HAP-1 (cell line): ENCODE data around the gene ERN1.

Experiments
- DNase-seq, 2 experiments: peaks; one replicate each; pipeline ENCODE4 v3.0.0-alpha.2; 2016 to 2020; ENCODE audit warnings: low spot score in 2 of 2
- H3K27me3 ChIP-seq: fragments of 250-450 bp; sonication (Bioruptor Pico); 2 replicates; pipeline ENCODE4 v1.5.1; 2020; ENCODE audit warnings: low read depth, mild to moderate bottlenecking, moderate library complexity
- H3K36me3 ChIP-seq: fragments of 250-450 bp; sonication (Bioruptor Pico); replicated peaks from 2 replicates; pipeline ENCODE4 v1.5.1; 2020; ENCODE audit warnings: mild to moderate bottlenecking
- H3K4me1 ChIP-seq: fragments of 250-450 bp; sonication (Bioruptor Pico); 2 replicates; pipeline ENCODE4 v1.5.1; 2020; ENCODE audit warnings: mild to moderate bottlenecking
- H3K4me3 ChIP-seq: fragments of 250-450 bp; sonication (Bioruptor Pico); 2 replicates; pipeline ENCODE4 v1.5.1; 2020; ENCODE audit warnings: mild to moderate bottlenecking, moderate library complexity
- H3K9me3 ChIP-seq: fragments of 250-450 bp; sonication (Bioruptor Pico); 2 replicates; pipeline ENCODE4 v1.5.1; 2020; ENCODE audit warnings: mild to moderate bottlenecking, moderate library complexity
- in situ Hi-C: fragments of 300-500 bp; cut with MboI; formaldehyde crosslinking; loops from 3 replicates; pipeline ENCODE4 v1.14.3; 2020; ENCODE audit warnings: low sequenced_read_pairs, inconsistent platforms, mixed read lengths

Gene ERN1

DNA sequence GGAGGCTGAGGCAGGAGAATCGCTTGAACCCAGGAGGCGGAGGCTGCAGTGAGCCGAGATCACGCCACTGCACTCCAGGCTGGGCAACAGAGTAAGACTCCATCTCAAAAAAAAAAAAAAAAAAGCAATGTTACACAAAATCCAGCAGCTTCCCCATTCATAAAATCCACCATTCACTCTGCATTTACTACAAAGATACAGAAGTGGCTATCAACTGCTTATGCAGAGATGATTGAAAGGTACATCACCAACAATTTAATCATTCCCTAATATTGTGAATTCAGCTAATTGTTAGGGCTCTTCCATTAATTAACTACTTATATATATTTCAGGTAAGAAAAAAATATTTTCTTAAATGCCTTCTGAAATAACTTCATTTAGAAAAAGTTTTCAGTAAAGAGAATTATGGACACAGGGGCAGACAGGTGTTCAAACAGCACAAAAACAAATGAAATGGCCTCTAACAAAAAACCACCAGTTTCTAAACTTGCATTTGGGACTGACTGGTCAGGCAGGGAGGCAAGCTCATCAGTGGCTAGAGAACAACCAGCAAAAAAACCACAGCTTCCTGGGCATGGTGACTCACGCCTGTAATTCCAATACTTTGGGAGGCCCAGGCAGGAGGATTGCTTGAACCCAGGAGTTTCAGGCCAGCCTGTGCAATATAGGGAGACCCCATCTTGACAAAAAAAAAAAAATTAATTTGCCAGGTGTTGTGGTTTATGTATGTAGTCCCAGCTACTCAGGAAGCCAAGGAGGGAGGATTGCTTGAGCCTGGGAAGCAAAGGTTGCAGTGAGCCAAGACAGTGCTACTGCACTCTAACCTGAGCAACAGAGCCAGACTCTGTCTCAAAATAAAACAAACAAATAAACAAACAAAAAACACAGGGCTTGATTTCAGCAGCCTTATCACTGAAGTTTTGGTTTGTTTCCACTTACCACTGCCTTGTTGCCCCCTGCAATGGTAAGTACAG, 26.3 kb downstream of the ERN1 start:
- in situ Hi-C loops = no loop called here
- Histone ChIP-seq H3K9me3 (no peaks in the 10 kb centered on the region), H3K27me3 (no peaks in the 10 kb centered on the region), H3K4me3 (no peak overlapping the region), H3K4me1 (no peaks in the 10 kb centered on the region), H3K36me3 (no peaks in the 10 kb centered on the region)
- no peak for DNase-seq

DNA sequence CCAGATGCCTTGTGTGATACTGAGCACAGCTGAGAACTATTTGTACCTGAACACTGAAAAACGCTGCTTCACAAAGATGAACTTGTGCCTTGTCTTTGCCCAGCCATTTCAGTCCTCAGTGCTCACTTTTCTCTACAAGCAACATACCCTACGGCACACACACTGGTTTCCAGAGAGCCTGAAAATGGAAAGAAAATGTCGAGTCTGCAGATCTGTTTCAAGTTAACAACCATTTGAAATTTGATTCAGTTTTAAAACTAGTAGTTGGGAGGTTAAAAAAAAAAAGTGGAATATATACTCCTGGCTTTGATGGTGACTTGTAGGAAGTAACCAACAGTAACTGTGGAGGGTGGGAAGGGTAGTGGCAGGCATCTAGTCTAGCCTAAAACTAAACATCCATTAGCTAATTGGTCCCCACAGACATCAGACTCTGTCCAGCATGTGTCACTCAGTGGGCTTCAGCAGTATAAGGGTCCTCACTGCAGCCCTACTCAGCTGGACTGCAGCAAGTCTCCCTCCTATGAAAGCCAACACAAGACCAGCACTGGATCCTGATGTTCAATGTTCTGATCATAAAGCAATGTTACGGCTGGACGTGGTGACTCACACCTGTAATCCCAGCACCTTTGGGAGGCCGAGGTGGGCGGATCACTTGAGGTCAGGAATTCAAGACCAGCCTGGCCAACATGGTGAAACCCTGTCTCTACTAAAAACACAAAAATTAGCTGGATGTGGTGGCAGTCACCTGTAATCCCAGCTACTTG, 27.1 kb downstream of the ERN1 start:
- Histone ChIP-seq H3K9me3 (no peaks in the 10 kb centered on the region), H3K27me3 (no peaks in the 10 kb centered on the region), H3K4me3 (no peak overlapping the region), H3K36me3 (no peaks in the 10 kb centered on the region), H3K4me1 (no peaks in the 10 kb centered on the region)
- in situ Hi-C loops = no loop called here
- DNase-seq = no peak

DNA sequence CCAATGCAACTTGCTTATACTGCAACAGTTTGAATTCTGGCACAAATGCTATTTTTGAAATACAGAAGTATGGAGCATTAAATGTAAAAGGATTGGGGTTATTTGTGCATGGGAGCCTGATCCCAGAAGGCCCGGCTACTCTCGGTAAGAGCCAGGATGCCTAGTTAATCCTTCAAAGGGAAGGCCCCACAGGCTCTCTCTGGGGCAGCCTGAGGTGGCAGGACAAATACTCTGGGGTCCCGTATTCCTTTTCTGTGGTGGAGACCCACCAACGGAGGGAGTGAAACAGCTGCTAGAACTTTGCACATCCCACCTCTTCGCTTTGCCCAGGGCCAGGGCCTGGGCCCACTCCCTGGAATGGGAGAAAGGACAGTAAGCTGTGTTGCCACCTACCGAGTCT, 30.4 kb downstream of the ERN1 start:
- no peaks in the 10 kb centered on the region for H3K4me1 ChIP-seq
- H3K27me3 ChIP-seq = no peaks in the 10 kb centered on the region
- no peaks in the 10 kb centered on the region for H3K9me3 ChIP-seq
- DNase-seq = no peak
- no peak overlapping the region for H3K4me3 ChIP-seq
- no peaks in the 10 kb centered on the region; the same call in 1 of the 2 replicates for H3K36me3 ChIP-seq
- in situ Hi-C loops = no loop called here

DNA sequence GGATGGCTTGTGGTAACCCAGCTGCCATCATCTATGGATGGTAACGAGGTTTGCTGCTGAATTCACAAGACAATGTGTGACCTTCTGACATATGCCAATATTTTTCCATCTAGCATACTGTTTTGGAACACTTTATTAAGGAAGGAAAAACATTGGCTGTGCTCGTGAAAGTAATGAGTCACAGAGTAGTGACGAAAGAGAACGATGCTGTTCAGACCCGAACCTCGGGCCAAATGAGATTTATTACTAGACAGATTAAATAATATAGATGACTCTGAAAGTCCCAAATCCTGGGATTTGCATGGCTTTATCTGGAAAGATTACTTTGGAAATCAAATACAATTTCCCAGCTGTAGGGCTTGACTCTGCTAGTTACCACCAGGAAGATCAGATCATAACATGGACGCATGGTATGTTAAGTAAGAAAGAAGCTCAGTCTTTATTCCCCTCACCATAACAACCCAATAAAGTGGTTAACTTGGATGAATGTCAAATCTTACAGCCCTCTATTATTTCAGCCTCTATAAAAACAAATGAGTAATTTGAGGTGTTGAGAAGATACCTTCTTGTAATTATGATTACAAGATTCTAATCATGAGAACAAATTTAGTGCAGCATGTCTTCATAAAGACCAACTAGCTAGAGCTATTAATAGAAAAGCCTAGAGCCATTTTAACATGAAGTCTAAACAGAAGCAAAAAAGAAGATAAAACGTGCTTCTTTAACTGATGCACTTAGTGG, 32.6 kb downstream of the ERN1 start:
- in situ Hi-C loops = no loop called here
- no peak overlapping the region for H3K4me3 ChIP-seq
- no peak for DNase-seq

DNA sequence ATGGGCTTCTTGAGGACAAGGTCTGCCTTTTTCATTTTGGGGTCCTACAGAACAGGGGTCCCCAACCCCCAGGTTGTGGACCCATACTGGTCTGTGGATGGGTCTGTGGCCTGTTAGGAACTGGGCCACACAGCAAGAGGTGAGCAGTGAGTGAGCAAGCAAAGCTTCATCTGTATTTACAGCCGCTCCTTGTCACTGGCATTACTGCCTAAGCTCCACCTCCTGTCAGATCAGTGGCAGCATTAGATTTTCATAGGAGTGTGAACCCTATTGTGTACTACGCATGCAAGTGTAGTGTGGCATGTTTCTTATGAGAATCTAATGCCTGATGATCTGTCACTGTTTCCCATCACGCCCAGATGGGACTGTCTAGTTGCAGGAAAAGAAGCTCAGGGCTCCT, 33.9 kb downstream of the ERN1 start:
- Histone ChIP-seq H3K4me3 (no peak overlapping the region), H3K9me3 (no peaks in the 10 kb centered on the region), H3K36me3 (no peaks in the 10 kb centered on the region; the same call in 1 of the 2 replicates), H3K4me1 (no peaks in the 10 kb centered on the region), H3K27me3 (no peaks in the 10 kb centered on the region)
- DNase-seq = no peak
- in situ Hi-C loops = no loop called here

More for the DNA sequence above, 32.6 kb downstream of the ERN1 start:
- no peaks in the 10 kb centered on the region for H3K4me1 ChIP-seq
- H3K36me3 ChIP-seq = no peaks in the 10 kb centered on the region; the same call in 1 of the 2 replicates
- no peaks in the 10 kb centered on the region for H3K27me3 ChIP-seq
- H3K9me3 ChIP-seq = no peaks in the 10 kb centered on the region

DNA sequence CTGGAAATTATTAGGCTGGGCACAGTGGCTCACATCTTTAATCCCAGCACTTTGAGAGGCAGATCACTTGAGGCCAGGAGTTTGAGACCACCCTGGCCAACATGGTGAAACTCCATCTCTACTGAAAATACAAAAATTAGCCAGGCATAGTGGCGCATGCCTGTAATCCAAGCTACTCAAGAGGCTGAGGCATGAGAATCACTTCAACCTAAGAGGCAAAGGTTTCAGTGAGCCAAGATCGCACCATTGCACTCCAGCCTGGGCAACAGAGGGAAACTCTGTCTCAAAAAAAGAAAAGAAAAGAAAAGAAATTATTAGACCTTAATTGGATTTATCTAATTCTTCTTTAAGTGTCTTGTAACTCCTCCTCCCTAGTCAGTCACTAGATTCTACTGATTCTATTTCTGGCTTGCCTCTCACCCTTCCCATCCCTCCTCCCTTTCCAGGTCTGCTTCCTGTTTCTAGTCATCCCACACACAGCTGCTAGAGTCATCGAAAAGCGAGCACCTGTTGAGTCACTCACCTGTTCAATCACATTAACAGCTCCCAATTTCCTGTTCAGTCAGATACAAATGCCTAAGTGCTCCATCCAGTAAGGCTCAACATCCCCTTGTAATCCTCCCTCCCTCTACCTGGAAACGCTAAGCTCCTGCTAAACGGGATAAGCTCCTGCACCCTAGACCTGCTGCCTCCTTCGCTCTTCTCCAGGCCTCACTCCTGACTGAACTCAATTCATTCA, 34.6 kb downstream of the ERN1 start:
- DNase-seq = no peak
- H3K4me3 ChIP-seq = no peak overlapping the region
- H3K9me3 ChIP-seq = no peaks in the 10 kb centered on the region
- no peaks in the 10 kb centered on the region for H3K27me3 ChIP-seq
- no peaks in the 10 kb centered on the region for H3K4me1 ChIP-seq
- H3K36me3 ChIP-seq = no peaks in the 10 kb centered on the region; the same call in 1 of the 2 replicates
- in situ Hi-C loops = no loop called here

DNA sequence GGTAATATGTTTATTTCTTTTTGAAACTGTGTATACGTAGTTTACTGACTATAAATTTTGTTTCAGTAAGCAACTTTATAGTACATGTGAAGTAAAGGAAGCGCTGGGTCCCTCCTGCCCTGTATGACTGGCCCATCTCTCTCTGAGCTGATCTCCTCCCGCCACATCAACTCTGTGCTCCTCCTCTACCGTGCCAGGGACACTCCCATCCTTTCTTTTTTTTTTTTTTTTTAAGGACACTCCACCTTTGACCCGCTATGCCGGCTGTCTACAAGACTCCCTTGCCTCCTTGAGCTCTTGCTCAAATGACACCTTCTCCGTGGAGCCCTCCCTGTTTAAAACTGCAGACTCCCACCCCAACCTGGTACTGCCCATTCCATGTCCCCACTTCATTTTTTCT, 35.5 kb downstream of the ERN1 start:
- in situ Hi-C loops = no loop called here
- Histone ChIP-seq H3K27me3 (no peaks in the 10 kb centered on the region), H3K36me3 (no peaks in the 10 kb centered on the region; the same call in 1 of the 2 replicates), H3K9me3 (no peaks in the 10 kb centered on the region), H3K4me1 (no peaks in the 10 kb centered on the region), H3K4me3 (no peak overlapping the region)
- no peak for DNase-seq

DNA sequence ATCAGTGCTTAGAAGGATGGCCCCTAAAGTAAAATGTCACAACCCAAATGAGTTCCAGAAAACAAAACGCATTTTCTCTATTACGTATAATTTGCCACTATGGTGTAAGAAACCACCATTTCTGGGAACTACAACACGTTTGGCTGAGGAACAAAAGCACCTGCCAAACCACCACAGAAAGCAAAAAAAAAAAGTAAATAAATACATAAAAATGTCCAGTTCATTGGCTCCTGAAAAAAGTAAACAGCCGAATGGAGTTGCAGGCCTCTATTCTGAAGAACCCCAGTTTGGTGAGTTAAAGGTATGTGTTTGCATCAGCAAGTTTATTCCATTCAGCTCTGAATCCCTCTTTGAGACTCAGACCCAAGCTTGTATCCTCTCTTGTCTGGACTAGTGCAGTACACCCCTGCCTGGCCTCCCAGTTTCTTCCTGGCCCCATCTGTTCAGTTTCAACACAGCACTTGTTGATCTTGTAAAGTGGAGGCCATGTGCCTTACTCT, 36.9 kb downstream of the ERN1 start:
- in situ Hi-C loops = no loop called here
- DNase-seq = no peak
- H3K27me3 ChIP-seq = no peaks in the 10 kb centered on the region
- no peaks in the 10 kb centered on the region; the same call in 1 of the 2 replicates for H3K36me3 ChIP-seq
- H3K4me3 ChIP-seq = no peak overlapping the region
- H3K4me1 ChIP-seq = no peaks in the 10 kb centered on the region
- no peaks in the 10 kb centered on the region for H3K9me3 ChIP-seq

DNA sequence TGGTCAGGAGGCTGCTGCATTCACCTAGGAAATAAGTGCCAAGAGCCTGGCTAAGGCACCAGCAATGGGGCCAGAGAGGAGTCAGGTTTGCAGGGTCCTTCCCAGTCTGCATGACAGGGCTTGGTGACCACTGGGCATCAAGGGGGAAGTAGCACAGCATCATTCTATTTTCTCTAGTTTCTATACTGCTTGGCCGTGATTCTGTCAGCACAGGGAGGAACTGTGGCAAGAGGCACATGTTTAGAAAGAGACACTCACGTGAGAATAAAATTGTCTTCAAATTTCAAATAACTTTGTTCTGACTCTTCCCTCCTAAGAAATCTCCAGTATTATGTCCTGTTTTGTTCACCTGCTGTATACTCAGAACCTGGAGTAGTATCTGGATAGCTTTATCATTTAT, 37.8 kb downstream of the ERN1 start:
- in situ Hi-C loops = no loop called here
- H3K4me1 ChIP-seq = no peaks in the 10 kb centered on the region
- DNase-seq = no peak

DNA sequence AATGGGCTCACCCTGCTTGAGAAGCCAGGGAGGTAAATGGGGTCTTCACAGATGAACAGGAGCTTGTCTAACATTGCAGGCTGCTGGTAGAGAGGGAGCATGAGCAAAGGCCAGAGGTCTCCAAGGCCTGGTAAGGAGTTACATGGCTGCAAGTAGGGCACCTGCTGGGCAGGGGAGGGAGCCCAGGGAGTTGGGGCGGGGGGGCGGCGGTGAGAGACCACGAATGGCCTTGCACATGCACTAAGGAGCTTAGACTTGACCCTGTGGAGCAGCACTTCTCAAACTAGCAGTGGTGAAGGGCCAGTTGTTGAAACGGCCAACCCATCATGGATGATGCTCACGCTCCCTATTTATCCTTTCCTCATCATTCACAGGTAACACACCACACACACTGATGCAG, 38.4 kb downstream of the ERN1 start:
- no peak for DNase-seq
- Histone ChIP-seq H3K27me3 (no peaks in the 10 kb centered on the region), H3K36me3 (no peaks in the 10 kb centered on the region; the same call in 1 of the 2 replicates), H3K9me3 (no peaks in the 10 kb centered on the region), H3K4me3 (no peak overlapping the region), H3K4me1 (no peaks in the 10 kb centered on the region)
- in situ Hi-C loops = no loop called here

More for the DNA sequence above, 37.8 kb downstream of the ERN1 start:
- Histone ChIP-seq H3K9me3 (no peaks in the 10 kb centered on the region), H3K27me3 (no peaks in the 10 kb centered on the region), H3K4me3 (no peak overlapping the region), H3K36me3 (no peaks in the 10 kb centered on the region; the same call in 1 of the 2 replicates)

DNA sequence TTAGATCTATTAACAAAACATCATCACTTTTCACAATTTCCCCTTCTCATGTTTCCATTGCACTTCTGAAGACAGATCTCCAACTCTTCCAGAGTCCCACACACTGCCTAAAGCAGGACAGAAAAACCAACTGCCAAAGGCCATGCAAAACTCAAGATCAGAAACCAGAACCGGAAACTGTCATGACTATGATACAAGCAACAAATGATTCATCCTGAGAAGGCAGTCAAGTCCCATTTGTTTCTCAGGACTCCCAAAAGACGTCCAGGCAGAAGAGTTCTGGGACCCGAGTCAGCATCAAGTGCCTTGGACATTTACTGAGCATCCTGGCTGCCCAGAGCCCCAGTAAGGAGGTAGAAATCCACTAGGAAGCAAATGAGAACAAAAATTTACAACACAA, 38.8 kb downstream of the ERN1 start:
- Histone ChIP-seq H3K9me3 (no peaks in the 10 kb centered on the region), H3K4me1 (no peaks in the 10 kb centered on the region), H3K36me3 (no peaks in the 10 kb centered on the region; the same call in 1 of the 2 replicates), H3K4me3 (no peak overlapping the region), H3K27me3 (no peaks in the 10 kb centered on the region)
- in situ Hi-C loops = no loop called here
- no peak for DNase-seq

DNA sequence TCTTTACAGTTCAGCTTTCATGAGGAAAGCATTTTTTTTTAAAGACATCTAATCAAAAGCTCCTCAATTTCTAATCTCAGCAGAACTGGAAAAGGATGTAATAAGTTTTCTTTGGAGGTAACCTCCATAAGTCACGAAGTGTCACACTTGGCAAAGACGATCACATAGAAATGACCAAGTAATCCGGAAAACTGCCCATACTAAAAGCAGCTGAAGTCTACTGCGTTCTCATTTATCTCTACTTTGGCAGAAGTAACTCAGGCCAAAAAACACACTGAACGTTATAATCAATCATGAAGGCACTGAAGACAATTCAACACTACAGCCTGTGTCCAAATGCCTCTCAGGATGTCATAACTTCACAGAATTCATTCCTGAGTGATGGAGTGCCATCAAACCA, 39.8 kb downstream of the ERN1 start:
- Histone ChIP-seq H3K4me3 (no peak overlapping the region), H3K4me1 (no peaks in the 10 kb centered on the region; the same call in 1 of the 2 replicates), H3K9me3 (no peaks in the 10 kb centered on the region), H3K27me3 (no peaks in the 10 kb centered on the region), H3K36me3 (no peaks in the 10 kb centered on the region)
- in situ Hi-C loops = no loop called here
- no peak for DNase-seq
